ENCODE results near the gene ARMC5. TPM values are rescaled to one million over a fixed set of nuclear protein-coding genes. Genes with fewer than 3 reads are reported as not detected.

The ARMC5 gene
- total RNA-seq, 4 donors from 2014 or later: 12.4 to 20.4 (median 17.6) TPM

GRCh38 chr16:31470615-31471014 lies 11.3 kb downstream of the ARMC5 start:
- Histone ChIP-seq H3K4me3 (no peak overlapping the region), H3K27ac (peak overlapping the region in 2 of 4 donors; percentile 83 to 89), H3K9me3 (no peaks in the 10 kb centered on the region), H3K4me1 (peaks cover 0 to 37% (median 11%) of the 10 kb centered on the region in 4 donors), H3K36me3 (peaks cover 0 to 14% (median 0%) of the 10 kb centered on the region in 3 donors), H3K27me3 (no peaks in the 10 kb centered on the region)
- TF ChIP-seq CTCF (IDR thresholded peaks at IDR 0.05): no peak
- TF ChIP-seq POLR2A (IDR thresholded peaks at IDR 0.05): no peak
- no peak for DNase-seq

GRCh38 chr16:31471241-31471874 lies 12.1 kb downstream of the ARMC5 start:
- peaks cover 0 to 6% (median 0%) of the 10 kb centered on the region in 3 donors for H3K36me3 ChIP-seq
- H3K4me1 ChIP-seq: peaks cover 0 to 45% (median 14%) of the 10 kb centered on the region in 4 donors
- H3K27ac ChIP-seq: peak overlapping the region; percentile 50 to 89 (median 77)
- peak overlapping the region; percentile 37 to 66 (median 52) for H3K4me3 ChIP-seq
- no peaks in the 10 kb centered on the region for H3K27me3 ChIP-seq
- no peak for DNase-seq
- no peaks in the 10 kb centered on the region for H3K9me3 ChIP-seq
- TF ChIP-seq POLR2A (IDR thresholded peaks at IDR 0.05) (no peak), CTCF (IDR thresholded peaks at IDR 0.05) (no peak)

DNA sequence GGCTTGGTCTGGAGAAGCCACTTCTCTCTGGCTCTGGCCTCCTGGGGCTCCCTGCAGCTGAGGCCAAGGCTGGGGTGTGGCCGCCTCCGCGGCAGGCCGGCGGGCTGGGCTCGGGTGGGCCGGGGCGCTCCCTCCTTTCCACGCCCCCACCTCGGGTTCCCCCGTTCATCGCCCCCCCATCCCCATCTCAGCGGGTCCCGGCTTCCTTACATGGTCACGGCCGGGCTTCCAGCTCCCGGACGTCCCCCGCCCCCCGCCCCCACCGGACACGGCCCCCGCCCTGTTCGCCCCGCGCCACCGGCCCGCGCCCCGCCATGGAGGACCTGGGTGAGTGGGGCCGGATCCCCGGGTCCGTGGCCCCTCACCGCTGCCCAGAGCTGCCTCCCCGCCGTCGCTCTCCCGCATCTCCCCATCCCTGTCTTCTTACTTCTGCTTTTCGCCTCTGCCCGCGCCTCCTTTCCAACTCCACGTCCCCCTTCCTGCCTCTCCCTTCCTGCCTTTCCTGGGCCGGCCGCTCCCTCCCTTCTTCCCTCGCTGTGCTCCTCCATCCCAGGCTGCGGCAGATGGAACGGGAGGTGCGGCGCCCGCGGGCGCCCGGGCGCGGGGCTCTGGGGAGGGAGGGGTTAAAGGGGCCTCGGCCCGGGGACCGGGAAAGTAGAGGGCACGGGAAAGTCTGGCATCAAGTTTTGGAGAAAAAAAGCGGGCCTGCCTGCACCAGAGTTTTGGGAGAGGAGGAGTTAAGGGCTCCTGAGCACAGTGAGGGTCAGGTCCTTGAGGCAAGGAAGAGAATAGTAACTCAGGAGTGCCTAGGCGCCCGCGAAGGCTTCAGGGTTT lies 12.8 kb downstream of the ARMC5 start, which contains the start of gene TGFB1I1:
Gene TGFB1I1 (plus strand): TSS at position 278 of the 834 bp plus-strand sequence. CDS start 37 bp downstream, at position 315.
- peaks cover 0 to 4% (median 0%) of the 10 kb centered on the region in 3 donors for H3K36me3 ChIP-seq
- H3K27ac ChIP-seq: peak within 1 kb of the TSS; percentile 50 to 89 (median 77)
- H3K4me1 ChIP-seq: peaks cover 0 to 46% (median 14%) of the 10 kb centered on the region in 4 donors
- H3K9me3 ChIP-seq: no peaks in the 10 kb centered on the region
- TF ChIP-seq POLR2A (IDR thresholded peaks at IDR 0.05): no peak
- no peak for TF ChIP-seq CTCF (IDR thresholded peaks at IDR 0.05)
- DNase-seq: peak in 2 of 3 donors; percentile 61 to 62
- no peaks in the 10 kb centered on the region for H3K27me3 ChIP-seq
- H3K4me3 ChIP-seq: peak within 1 kb of the TSS; percentile 37 to 66 (median 52)

- TF ChIP-seq CTCF (IDR thresholded peaks at IDR 0.05) (peak in 5 of 6 experiments; percentile 26 to 67 (median 62)), POLR2A (IDR thresholded peaks at IDR 0.05) (no peak)
- Histone ChIP-seq H3K27me3 (no peaks in the 10 kb centered on the region), H3K4me1 (peaks cover 0 to 51% (median 13%) of the 10 kb centered on the region in 4 donors), H3K9me3 (no peaks in the 10 kb centered on the region), H3K27ac (peak overlapping the region; percentile 50 to 89 (median 77)), H3K4me3 (peak overlapping the region; percentile 37 to 66 (median 52)), H3K36me3 (peaks cover 0 to 4% (median 0%) of the 10 kb centered on the region in 3 donors)
- DNase-seq: peak; percentile 41 to 88 (median 86)
Observed at GRCh38 chr16:31472709-31473203, 13.5 kb downstream of the ARMC5 start.

DNA sequence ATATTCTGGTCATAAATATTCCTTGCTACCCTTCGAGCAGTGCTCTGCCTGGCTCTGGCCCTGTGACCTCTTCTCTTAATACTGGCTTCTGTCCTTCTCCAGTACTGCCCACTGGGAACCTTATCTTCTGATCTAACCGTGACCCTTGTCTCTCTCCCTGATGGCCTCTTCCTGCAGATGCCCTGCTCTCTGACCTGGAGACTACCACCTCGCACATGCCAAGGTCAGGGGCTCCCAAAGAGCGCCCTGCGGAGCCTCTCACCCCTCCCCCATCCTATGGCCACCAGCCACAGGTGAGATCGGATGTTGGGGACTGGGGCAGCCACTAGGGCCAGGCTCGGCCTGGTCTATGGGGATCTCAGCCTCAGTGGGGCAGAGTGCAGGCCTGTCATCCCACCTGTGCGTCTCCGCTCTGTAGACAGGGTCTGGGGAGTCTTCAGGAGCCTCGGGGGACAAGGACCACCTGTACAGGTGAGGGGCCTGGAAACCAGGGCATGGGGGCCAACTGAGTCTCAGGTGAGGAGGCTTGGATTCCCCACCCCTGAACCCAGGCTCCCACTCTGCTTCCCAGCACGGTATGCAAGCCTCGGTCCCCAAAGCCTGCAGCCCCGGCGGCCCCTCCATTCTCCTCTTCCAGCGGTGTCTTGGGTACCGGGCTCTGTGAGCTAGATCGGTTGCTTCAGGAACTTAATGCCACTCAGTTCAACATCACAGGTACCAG lies 14.1 kb downstream of the ARMC5 start:
- TF ChIP-seq POLR2A (IDR thresholded peaks at IDR 0.05): no peak
- TF ChIP-seq CTCF (IDR thresholded peaks at IDR 0.05): no peak
- DNase-seq: no peak
- Histone ChIP-seq H3K4me1 (peaks cover 0 to 56% (median 13%) of the 10 kb centered on the region in 4 donors), H3K36me3 (peaks cover 0 to 4% (median 0%) of the 10 kb centered on the region in 3 donors), H3K27ac (peak overlapping the region in 2 of 4 donors; percentile 83 to 89), H3K27me3 (no peaks in the 10 kb centered on the region), H3K4me3 (peak overlapping the region in 1 of 4 donors; percentile 66), H3K9me3 (no peaks in the 10 kb centered on the region)
